CD14-positive monocyte (primary cell): ENCODE data around the gene AHI1. TPM values are rescaled to one million over a fixed set of nuclear protein-coding genes. Genes with fewer than 3 reads are reported as not detected.

Experiments used
- DNase-seq, 3 donors: peaks; one replicate each; pipeline ENCODE4 v3.0.0-alpha.2; 2011 to 2022
- H2AFZ ChIP-seq: 2 replicates; pipeline ENCODE4 v1.6.0; 2012; ENCODE audit warnings: mild to moderate bottlenecking, low read depth, low read length, inconsistent platforms; ENCODE audit not compliant: insufficient read depth, poor library complexity, severe bottlenecking
- H3K27ac ChIP-seq, 2 donors: 1 replicate in 1 of 2; 2 replicates in 1 of 2; pipeline ENCODE4 v1.5.1; 2012 to 2013; ENCODE audit warnings: low read length in 2 of 2, control low read depth in 1 of 2, inconsistent platforms in 1 of 2, low read depth in 1 of 2, mild to moderate bottlenecking in 1 of 2
- H3K27me3 ChIP-seq, 2 donors: one replicate each; pipeline versions ENCODE4 v1.6.0 to v1.6.1; 2011 to 2013; ENCODE audit warnings: low read length in 2 of 2; ENCODE audit not compliant: control insufficient read depth in 2 of 2, insufficient read depth in 2 of 2
- H3K36me3 ChIP-seq, 2 donors: replicated peaks in 1 of 2; 1 replicate in 1 of 2; 2 replicates in 1 of 2; pipeline versions ENCODE4 v1.5.1 to v1.6.1; 2012 to 2013; ENCODE audit warnings: low read length in 2 of 2, control low read depth in 1 of 2, inconsistent platforms in 1 of 2, mild to moderate bottlenecking in 1 of 2; ENCODE audit not compliant: insufficient read depth in 2 of 2, control insufficient read depth in 1 of 2
- H3K4me1 ChIP-seq, 2 donors: 1 replicate in 1 of 2; 2 replicates in 1 of 2; pipeline versions ENCODE4 v1.5.1 to v1.6.1; 2012 to 2013; ENCODE audit warnings: low read length in 2 of 2, control low read depth in 1 of 2, inconsistent platforms in 1 of 2, mild to moderate bottlenecking in 1 of 2, moderate library complexity in 1 of 2; ENCODE audit not compliant: insufficient read depth in 2 of 2, control insufficient read depth in 1 of 2
- H3K4me2 ChIP-seq: replicated peaks from 2 replicates; pipeline ENCODE3; 2012; ENCODE audit warnings: low read length, moderate library complexity, mild to moderate bottlenecking; ENCODE audit not compliant: poor library complexity, severe bottlenecking; ENCODE audit errors: extremely low read depth
- H3K4me3 ChIP-seq, 3 experiments: fragments of 200-600 bp in 1 of 3; sonication (generic) in 1 of 3; replicated peaks in 1 of 3; 1 replicate in 2 of 3; 2 replicates in 1 of 3; pipeline ENCODE4 v1.5.1; 2011 to 2013; ENCODE audit warnings: low read length in 3 of 3, mild to moderate bottlenecking in 3 of 3, control low read depth in 2 of 3, low read depth in 2 of 3, inconsistent platforms in 1 of 3, moderate library complexity in 1 of 3
- H3K79me2 ChIP-seq: 2 replicates; pipeline ENCODE4 v1.6.0; 2012; ENCODE audit warnings: mild to moderate bottlenecking, control low read depth, inconsistent platforms, low read length, moderate library complexity; ENCODE audit not compliant: insufficient read depth
- H3K9ac ChIP-seq: 2 replicates; pipeline ENCODE4 v1.6.0; 2017; ENCODE audit warnings: low read length, mild to moderate bottlenecking; ENCODE audit not compliant: insufficient read depth, poor library complexity, severe bottlenecking
- H3K9me3 ChIP-seq, 2 donors: replicated peaks in 1 of 2; 1 replicate in 1 of 2; 2 replicates in 1 of 2; pipeline versions ENCODE4 v1.5.1 to v1.6.1; 2012 to 2013; ENCODE audit warnings: low read length in 2 of 2, control low read depth in 1 of 2; ENCODE audit not compliant: control insufficient read depth in 1 of 2, insufficient read depth in 1 of 2
- H4K20me1 ChIP-seq: 2 replicates; pipeline ENCODE4 v1.6.0; 2012; ENCODE audit warnings: mild to moderate bottlenecking, low read length, control low read depth, moderate library complexity; ENCODE audit not compliant: insufficient read depth
- H3K27ac Mint-ChIP-seq, 7 donors: one replicate each; pipeline ENCODE4 v1.8.0; 2020; ENCODE audit warnings: mild to moderate bottlenecking in 7 of 7, mixed read lengths in 7 of 7, moderate library complexity in 6 of 7, inconsistent platforms in 2 of 7
- H3K27me3 Mint-ChIP-seq, 3 donors: one replicate each; pipeline ENCODE4 v1.8.0; 2021 to 2022; ENCODE audit warnings: low read depth in 3 of 3, mild to moderate bottlenecking in 3 of 3, mixed read lengths in 3 of 3, moderate library complexity in 3 of 3, inconsistent platforms in 1 of 3
- H3K36me3 Mint-ChIP-seq, 2 donors: one replicate each; pipeline ENCODE4 v1.8.0; 2020; ENCODE audit warnings: mixed read lengths in 2 of 2, inconsistent platforms in 1 of 2, mild to moderate bottlenecking in 1 of 2
- H3K4me1 Mint-ChIP-seq: one replicate; pipeline ENCODE4 v1.8.0; 2020; ENCODE audit warnings: mild to moderate bottlenecking, mixed read lengths
- H3K4me3 Mint-ChIP-seq, 2 donors: one replicate each; pipeline ENCODE4 v1.8.0; 2020; ENCODE audit warnings: mild to moderate bottlenecking in 2 of 2, mixed read lengths in 2 of 2, moderate library complexity in 1 of 2
- H3K9me3 Mint-ChIP-seq, 7 donors: one replicate each; pipeline ENCODE4 v1.8.0; 2020 to 2022; ENCODE audit warnings: mixed read lengths in 7 of 7, mild to moderate bottlenecking in 6 of 7, moderate library complexity in 6 of 7, inconsistent platforms in 2 of 7
- WGBS: methylation state at CpG from one replicate; pipeline ENCODE4 v1.1.5; 2013; ENCODE audit warnings: missing lambda C conversion rate; ENCODE audit not compliant: insufficient coverage; 5-methylcytosine and 5-hydroxymethylcytosine counted together
- intact Hi-C, 2 donors: fragments of 100-400 bp; cut with micrococcal nuclease; formaldehyde crosslinking; loops; one replicate each; pipeline versions ENCODE4 v1.15.0 to v1.15.1; 2023
- polyA plus RNA-seq, 3 donors: library from polyadenylated mRNA; depleted of rRNA in 1 of 3; unstranded in 2 of 3; stranded (reverse) in 1 of 3; fragments of 300-500 nt in 2 of 3; fragments of >200 nt in 1 of 3; fragmentation: Illumina TruSeq in 2 of 3; gene quantifications; 1 replicate in 2 of 3; 2 replicates in 1 of 3; pipeline ENCODE4 v1.2.3, GENCODE V29; 2012 to 2021
- small RNA-seq: library from RNA; depleted of rRNA; stranded (forward); fragments of <200 nt; gene quantifications from one replicate; pipeline ENCODE3, GENCODE V24; 2012; ENCODE audit warnings: low read depth; ENCODE audit not compliant: insufficient read length
- TF ChIP-seq, protein P1 (sequence below): fragments of 200-600 bp; IDR thresholded peaks from one replicate; pipeline ENCODE4 v1.8.0; 2022; ENCODE audit warnings: antibody characterized with exemption, mild to moderate bottlenecking

AHI1 gene
- polyA plus RNA-seq, 3 donors = 0.91 to 2.8 (median 1.4) TPM

DNA sequence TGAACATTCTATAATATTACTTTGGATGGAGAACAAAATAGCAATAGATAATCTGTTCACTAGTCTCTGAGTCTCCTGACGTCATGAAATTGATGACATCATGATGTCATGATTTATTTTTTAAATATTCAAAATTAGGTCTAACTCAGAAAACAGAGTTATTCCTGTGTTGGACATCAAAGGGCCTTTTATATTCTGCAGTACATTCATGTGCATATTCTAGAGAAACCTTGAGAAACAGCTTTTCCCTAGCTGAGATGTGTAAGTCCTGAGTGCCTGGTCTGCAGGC lies 263.1 kb downstream of the AHI1 start:
- Histone ChIP-seq H4K20me1 (no peaks in the 10 kb centered on the region), H3K27ac (no peak overlapping the region), H3K4me3 (no peak overlapping the region), H3K4me2 (no peak overlapping the region), H3K79me2 (no peaks in the 10 kb centered on the region), H2AFZ (peak overlapping the region; percentile 63), H3K36me3 (no peaks in the 10 kb centered on the region), H3K9me3 (no peaks in the 10 kb centered on the region), H3K9ac (no peak overlapping the region), H3K4me1 (peaks cover 25 to 33% of the 10 kb centered on the region in 2 donors), H3K27me3 (no peaks in the 10 kb centered on the region)
- H3K4me1 Mint-ChIP-seq = peaks cover 42% of the 10 kb centered on the region
- WGBS = no CpG with 5 or more reads among the region's 1 CpG
- no peak for DNase-seq
- intact Hi-C loops = no loop called here
- peaks cover 0 to 3% (median 0%) of the 10 kb centered on the region in 7 donors for H3K9me3 Mint-ChIP-seq
- no peak overlapping the region for H3K27ac Mint-ChIP-seq
- H3K27me3 Mint-ChIP-seq = peaks cover 0 to 4% (median 3%) of the 10 kb centered on the region in 3 donors
- TF ChIP-seq, protein P1, sequence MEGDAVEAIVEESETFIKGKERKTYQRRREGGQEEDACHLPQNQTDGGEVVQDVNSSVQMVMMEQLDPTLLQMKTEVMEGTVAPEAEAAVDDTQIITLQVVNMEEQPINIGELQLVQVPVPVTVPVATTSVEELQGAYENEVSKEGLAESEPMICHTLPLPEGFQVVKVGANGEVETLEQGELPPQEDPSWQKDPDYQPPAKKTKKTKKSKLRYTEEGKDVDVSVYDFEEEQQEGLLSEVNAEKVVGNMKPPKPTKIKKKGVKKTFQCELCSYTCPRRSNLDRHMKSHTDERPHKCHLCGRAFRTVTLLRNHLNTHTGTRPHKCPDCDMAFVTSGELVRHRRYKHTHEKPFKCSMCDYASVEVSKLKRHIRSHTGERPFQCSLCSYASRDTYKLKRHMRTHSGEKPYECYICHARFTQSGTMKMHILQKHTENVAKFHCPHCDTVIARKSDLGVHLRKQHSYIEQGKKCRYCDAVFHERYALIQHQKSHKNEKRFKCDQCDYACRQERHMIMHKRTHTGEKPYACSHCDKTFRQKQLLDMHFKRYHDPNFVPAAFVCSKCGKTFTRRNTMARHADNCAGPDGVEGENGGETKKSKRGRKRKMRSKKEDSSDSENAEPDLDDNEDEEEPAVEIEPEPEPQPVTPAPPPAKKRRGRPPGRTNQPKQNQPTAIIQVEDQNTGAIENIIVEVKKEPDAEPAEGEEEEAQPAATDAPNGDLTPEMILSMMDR = no peak
- H3K4me3 Mint-ChIP-seq = no peak overlapping the region
- H3K36me3 Mint-ChIP-seq = no peaks in the 10 kb centered on the region

DNA sequence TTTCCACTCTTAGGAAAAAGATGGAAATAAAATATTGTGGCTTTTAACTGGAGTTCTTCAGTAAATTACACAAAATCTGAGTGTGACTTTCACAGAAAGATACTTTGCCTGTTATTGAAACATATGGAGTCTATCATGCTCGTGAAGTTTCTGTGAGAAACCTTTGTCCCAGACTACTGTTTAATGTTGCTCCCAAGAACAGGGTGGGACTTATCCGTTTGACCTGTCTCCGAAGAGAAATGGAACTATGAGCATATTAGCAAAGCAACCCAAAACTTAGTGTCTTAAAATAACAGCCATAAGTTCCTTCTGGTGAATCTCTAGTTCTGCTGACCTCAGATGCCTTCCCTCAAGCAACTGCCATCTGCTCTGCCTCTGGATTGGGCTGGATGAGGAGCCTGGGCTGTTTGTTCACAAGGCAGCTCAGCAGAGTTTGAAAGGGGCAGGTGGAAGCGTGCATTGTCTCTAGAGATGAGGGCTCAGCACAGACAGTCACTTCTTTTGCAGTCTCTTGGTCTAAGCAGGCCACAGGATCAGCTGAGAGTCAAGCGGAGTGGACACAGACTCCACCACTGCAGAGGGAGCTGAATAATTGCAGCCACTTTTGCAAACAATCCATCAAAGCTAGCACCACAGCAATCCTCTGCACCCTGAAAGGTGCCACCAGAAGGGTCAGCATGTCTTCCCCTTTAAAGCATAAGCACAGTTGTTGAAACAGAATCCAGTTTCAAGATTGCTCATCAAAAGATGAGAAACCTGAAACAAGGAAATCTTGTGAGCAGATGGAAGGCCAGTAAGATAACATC lies 263.7 kb downstream of the AHI1 start:
- intact Hi-C loops = no loop called here
- peaks cover 0 to 3% (median 0%) of the 10 kb centered on the region in 7 donors for H3K9me3 Mint-ChIP-seq
- TF ChIP-seq, protein P1 = no peak
- Histone ChIP-seq H3K27me3 (no peaks in the 10 kb centered on the region), H3K36me3 (no peaks in the 10 kb centered on the region), H4K20me1 (no peaks in the 10 kb centered on the region), H3K27ac (no peak overlapping the region), H3K9me3 (no peaks in the 10 kb centered on the region), H3K4me3 (no peak overlapping the region), H3K9ac (no peak overlapping the region), H3K4me1 (peaks cover 25 to 33% of the 10 kb centered on the region in 2 donors), H2AFZ (peak overlapping the region; percentile 63), H3K79me2 (no peaks in the 10 kb centered on the region), H3K4me2 (no peak overlapping the region)
- H3K4me3 Mint-ChIP-seq = no peak overlapping the region
- 72% methylated on average over 2 of the region's 5 CpGs for WGBS
- no peak for DNase-seq
- H3K36me3 Mint-ChIP-seq = no peaks in the 10 kb centered on the region
- peaks cover 46% of the 10 kb centered on the region for H3K4me1 Mint-ChIP-seq
- peaks cover 0 to 4% (median 3%) of the 10 kb centered on the region in 3 donors for H3K27me3 Mint-ChIP-seq
- H3K27ac Mint-ChIP-seq = peak overlapping the region in 1 of 7 donors; percentile 41

Small RNAs within 50 kb of the gene (small RNA-seq; reads per million reads assigned to genes)
- gene MIR548A2 (not detected), gene RF00019 (not detected)
